IMR-90 (cell line): ENCODE data around the gene EBLN2. TPM values are rescaled to one million over a fixed set of nuclear protein-coding genes. Genes with fewer than 3 reads are reported as not detected.

Experiments
- ATAC-seq: fragments of 200-7000 bp; cut with Tn5 transposase; 2 replicates; pipeline ENCODE4 v1.9.1; 2020; ENCODE audit warnings: low read depth, mild to moderate bottlenecking, moderate library complexity
- Bru-seq: library from RNA; stranded (reverse); fragments of 400-500 nt; gene quantifications from one replicate; lab custom pipeline; 2021; lab: Mats Ljungman, UMichigan
- BruChase-seq, 2 experiments: library from RNA; stranded (reverse); fragments of 400-500 nt; gene quantifications; one replicate each; lab custom pipeline; 2021; lab: Mats Ljungman, UMichigan
- BruUV-seq: library from RNA; stranded (reverse); fragments of 400-500 nt; replicated peaks from 2 replicates; lab custom pipeline; 2021; lab: Mats Ljungman, UMichigan
- CTCF ChIA-PET: fragments of 300-600 bp; formaldehyde crosslinking; extraction: SDS; loops from one replicate; lab custom pipeline; 2021; ENCODE audit warnings: antibody characterized with exemption; lab: Yijun Ruan, JAX
- POLR2A ChIA-PET: fragments of 300-600 bp; sonication (Branson Sonifier 250); formaldehyde crosslinking; loops from one replicate; lab custom pipeline; 2022; ENCODE audit warnings: antibody characterized with exemption; ENCODE audit not compliant: unreplicated experiment; lab: Charles Lee
- DNase-seq: peaks from one replicate; pipeline ENCODE4 v3.0.0; 2013
- H2AFZ ChIP-seq: replicated peaks from 2 replicates; pipeline ENCODE3; 2013; ENCODE audit warnings: low read length, mild to moderate bottlenecking; ENCODE audit not compliant: poor library complexity
- H2AK5ac ChIP-seq: 2 replicates; pipeline ENCODE4 v1.6.1; 2013; ENCODE audit warnings: low read depth, low read length, inconsistent platforms
- H2AK9ac ChIP-seq: replicated peaks from 2 replicates; pipeline ENCODE3; 2013; ENCODE audit warnings: mild to moderate bottlenecking, low read depth, low read length, moderate library complexity; ENCODE audit not compliant: poor library complexity
- H2BK120ac ChIP-seq: 2 replicates; pipeline ENCODE4 v1.6.1; 2013; ENCODE audit warnings: low read depth, low read length, inconsistent platforms
- H2BK15ac ChIP-seq: 3 replicates; pipeline ENCODE4 v1.6.1; 2013; ENCODE audit warnings: low read depth, low read length, inconsistent platforms
- H2BK20ac ChIP-seq: 2 replicates; pipeline ENCODE4 v1.6.1; 2013; ENCODE audit warnings: low read depth, mild to moderate bottlenecking, inconsistent platforms, low read length, moderate library complexity
- H2BK5ac ChIP-seq: 2 replicates; pipeline ENCODE4 v1.6.1; 2013; ENCODE audit warnings: mild to moderate bottlenecking, low read depth, low read length, inconsistent platforms; ENCODE audit not compliant: poor library complexity, severe bottlenecking
- H3K14ac ChIP-seq: replicated peaks from 2 replicates; pipeline ENCODE4 v1.6.1; 2013; ENCODE audit warnings: low read depth, low read length, inconsistent platforms
- H3K18ac ChIP-seq: 2 replicates; pipeline ENCODE4 v1.6.1; 2013; ENCODE audit warnings: low read depth, low read length, control low read depth
- H3K23ac ChIP-seq: 2 replicates; pipeline ENCODE4 v1.6.1; 2013; ENCODE audit warnings: low read depth, low read length, inconsistent platforms
- H3K27ac ChIP-seq: 2 replicates; pipeline ENCODE4 v1.5.1; 2013; ENCODE audit warnings: mild to moderate bottlenecking, control low read depth, low read length; ENCODE audit not compliant: insufficient read depth
- H3K27me3 ChIP-seq: 2 replicates; pipeline ENCODE4 v1.6.1; 2013; ENCODE audit warnings: low read length; ENCODE audit not compliant: control insufficient read depth, insufficient read depth
- H3K36me3 ChIP-seq: 2 replicates; pipeline ENCODE4 v1.6.1; 2013; ENCODE audit warnings: low read length, mixed read lengths; ENCODE audit not compliant: control insufficient read depth, insufficient read depth
- H3K4ac ChIP-seq: 2 replicates; pipeline ENCODE4 v1.6.1; 2013; ENCODE audit warnings: low read depth, low read length, inconsistent platforms
- H3K4me1 ChIP-seq: 2 replicates; pipeline ENCODE4 v1.6.1; 2013; ENCODE audit warnings: low read length, mixed read lengths; ENCODE audit not compliant: control insufficient read depth, insufficient read depth
- H3K4me2 ChIP-seq: 2 replicates; pipeline ENCODE4 v1.6.1; 2013; ENCODE audit warnings: low read depth, mild to moderate bottlenecking, control low read depth, low read length, moderate library complexity
- H3K4me3 ChIP-seq: 2 replicates; pipeline ENCODE4 v1.5.1; 2013; ENCODE audit warnings: low read depth, mild to moderate bottlenecking, control low read depth, low read length, moderate library complexity; ENCODE audit not compliant: insufficient read depth
- H3K56ac ChIP-seq: 2 replicates; pipeline ENCODE4 v1.6.1; 2013; ENCODE audit warnings: low read length, inconsistent platforms; ENCODE audit not compliant: insufficient read depth; ENCODE audit errors: extremely low read depth
- H3K79me1 ChIP-seq, 2 experiments: 2 replicates each; pipeline ENCODE4 v1.6.1; 2013; ENCODE audit warnings: low read length in 2 of 2, inconsistent platforms in 1 of 2, low read depth in 1 of 2
- H3K9ac ChIP-seq: 2 replicates; pipeline ENCODE4 v1.6.1; 2013; ENCODE audit warnings: low read depth, low read length, control low read depth
- H3K9me1 ChIP-seq: 2 replicates; pipeline ENCODE4 v1.6.1; 2013; ENCODE audit warnings: low read length, inconsistent platforms; ENCODE audit not compliant: insufficient read depth
- H3K9me3 ChIP-seq: 2 replicates; pipeline ENCODE4 v1.6.1; 2013; ENCODE audit warnings: low read length; ENCODE audit not compliant: control insufficient read depth, insufficient read depth
- H4K20me1 ChIP-seq: 2 replicates; pipeline ENCODE4 v1.6.1; 2013; ENCODE audit warnings: low read length, inconsistent platforms; ENCODE audit not compliant: insufficient read depth
- H4K5ac ChIP-seq: 2 replicates; pipeline ENCODE4 v1.6.1; 2013; ENCODE audit warnings: mild to moderate bottlenecking, low read depth, low read length, control low read depth
- H4K8ac ChIP-seq, 2 experiments: 2 replicates each; pipeline ENCODE4 v1.6.1; 2013; ENCODE audit warnings: low read depth in 2 of 2, low read length in 2 of 2, control low read depth in 1 of 2, inconsistent platforms in 1 of 2
- H4K91ac ChIP-seq: 2 replicates; pipeline ENCODE4 v1.6.1; 2013; ENCODE audit warnings: low read depth, low read length, inconsistent platforms; ENCODE audit not compliant: insufficient read depth
- BHLHE40 ChIP-seq: fragments of 150-350 bp; IDR thresholded peaks from 2 replicates; pipeline ENCODE4 v1.6.1; 2016; ENCODE audit warnings: mild to moderate bottlenecking, low read depth, low read length
- CEBPB ChIP-seq: IDR thresholded peaks from 2 replicates; pipeline ENCODE4 v1.6.1; 2012; ENCODE audit warnings: low read depth, low read length, improper control_type of control experiment
- CHD1 ChIP-seq: IDR thresholded peaks from 2 replicates; pipeline ENCODE4 v1.6.1; 2012; ENCODE audit warnings: low read depth, low read length, improper control_type of control experiment
- FOS ChIP-seq: fragments of 150-350 bp; IDR thresholded peaks from 2 replicates; pipeline ENCODE4 v1.6.1; 2016; ENCODE audit warnings: low read depth, low read length
- NFE2L2 ChIP-seq: fragments of 150-350 bp; IDR thresholded peaks from 2 replicates; pipeline ENCODE4 v1.6.1; 2016; ENCODE audit warnings: low read depth, mild to moderate bottlenecking, low read length
- RCOR1 ChIP-seq: IDR thresholded peaks from 2 replicates; pipeline ENCODE4 v1.6.1; 2012; ENCODE audit warnings: mild to moderate bottlenecking, low read length, improper control_type of control experiment; ENCODE audit not compliant: insufficient replicate concordance
- WGBS, 2 experiments: methylation state at CpG; one replicate each; pipeline versions ENCODE4 v1.1.5 to v1.1.7; 2013; ENCODE audit warnings: missing lambda C conversion rate in 2 of 2; ENCODE audit not compliant: insufficient read length in 1 of 2; ENCODE audit errors: extremely low coverage in 2 of 2; 5-methylcytosine and 5-hydroxymethylcytosine counted together
- dilution Hi-C: fragments of 300-500 bp; cut with HindIII; formaldehyde crosslinking; loops from one replicate; pipeline ENCODE4 v1.14.3; 2018; ENCODE audit warnings: low sequenced_read_pairs; ENCODE audit not compliant: unreplicated experiment
- in situ Hi-C: fragments of 300-500 bp; cut with MboI; formaldehyde crosslinking; loops from 3 replicates; pipeline ENCODE4 v1.14.3; 2019; ENCODE audit warnings: low sequenced_read_pairs, inconsistent platforms, mixed read lengths
- intact Hi-C: fragments of 100-400 bp; cut with micrococcal nuclease; formaldehyde crosslinking; loops from 2 replicates; pipeline ENCODE4 v1.10.0; 2022
- long read RNA-seq: library from polyadenylated mRNA; unstranded; transcript quantifications from one replicate; pipeline ENCODE4 v2.0.0, GENCODE V29; 2021; ENCODE audit not compliant: unreplicated experiment
- polyA plus RNA-seq, 3 experiments: library from polyadenylated mRNA; depleted of rRNA; stranded (reverse); fragments of >200 nt; gene quantifications; 2 replicates each; pipeline ENCODE4 v1.2.3, GENCODE V29; 2012; ENCODE audit warnings: low replicate concordance in 1 of 3
- total RNA-seq: library from RNA; depleted of rRNA; stranded (reverse); fragments of >200 nt; gene quantifications from 2 replicates; pipeline ENCODE4 v1.2.3, GENCODE V29; 2012; rRNA removed

The EBLN2 gene
- total RNA-seq (6.4 and 7.7 TPM in 2 replicates), polyA plus RNA-seq (2012; rRNA removed) (2.5 and 2.8 TPM in 2 replicates), Bru-seq, nascent RNA (percentile 96 among the genes with signal in this experiment), BruChase-seq, experiment 1, labeled RNA remaining after a 6-hour chase (percentile 83 among the genes with signal in this experiment), BruChase-seq, experiment 2, labeled RNA remaining after a 2-hour chase (percentile 79 among the genes with signal in this experiment)
- polyA plus RNA-seq (2012; cell fraction: cytosol; rRNA removed), result 0.03 and 0.08 TPM in 2 replicates
- polyA plus RNA-seq (2012; cell fraction: nucleus; rRNA removed; ENCODE audit: low replicate concordance), result 2.4 and 22.4 TPM in 2 replicates
- long read RNA-seq, result 0 reads

GRCh38 chr3:73061416-73061815, at the start of gene EBLN2:
Gene EBLN2, plus strand, starts transcription at chr3:73061659. Its CDS starts 423 bp downstream, at chr3:73062082.
- H3K9ac ChIP-seq, result no peak within 1 kb of the TSS
- no peaks in the 10 kb centered on the region for H3K9me3 ChIP-seq
- TF ChIP-seq BHLHE40, result no peak
- TF ChIP-seq RCOR1, result no peak
- no peak for TF ChIP-seq FOS
- TF ChIP-seq CEBPB, result no peak
- TF ChIP-seq NFE2L2, result no peak
- TF ChIP-seq CHD1, result no peak
- in situ Hi-C loops (no loop called here), intact Hi-C loops (no loop called here), dilution Hi-C loops (no loop called here)
- no peak within 1 kb of the TSS for H4K5ac ChIP-seq
- no peak within 1 kb of the TSS for H3K4me2 ChIP-seq
- peaks cover 6% of the 10 kb centered on the region for H3K4me1 ChIP-seq
- no TSS peak for BruUV-seq
- H3K18ac ChIP-seq, result no peak within 1 kb of the TSS
- WGBS, 2 experiments, result no CpG with 5 or more reads among the region's 2 CpGs
- H3K9me1 ChIP-seq, result peaks cover 8% of the 10 kb centered on the region
- no peak within 1 kb of the TSS for H3K27ac ChIP-seq
- no peak within 1 kb of the TSS for H3K14ac ChIP-seq
- H3K23ac ChIP-seq, result no peak within 1 kb of the TSS
- H2BK15ac ChIP-seq, result no peak within 1 kb of the TSS
- peaks cover 18% of the 10 kb centered on the region for H3K36me3 ChIP-seq
- H3K56ac ChIP-seq, result no peak within 1 kb of the TSS
- H3K4ac ChIP-seq, result no peak within 1 kb of the TSS
- no peak within 1 kb of the TSS for H4K91ac ChIP-seq
- no peak within 1 kb of the TSS for H2AK9ac ChIP-seq
- ChIA-PET POLR2A (no interaction called here), CTCF (interaction anchor here (0.9 kb wide), 1 partner anchor 121 kb away, joined by 6 read pairs; no protein-coding TSS in a partner anchor)
- H2BK20ac ChIP-seq, result no peak within 1 kb of the TSS
- H4K8ac ChIP-seq, result 0 out of 4 replicates have a peak within 1 kb of the TSS, but pooled peaks of 1 of the 2 experiments have one; percentile 47
- H2BK120ac ChIP-seq, result no peak within 1 kb of the TSS
- ATAC-seq (no peak), DNase-seq (no peak)
- H2BK5ac ChIP-seq, result no peak within 1 kb of the TSS
- peaks cover 23% of the 10 kb centered on the region; the same call in 1 of the 2 replicates for H4K20me1 ChIP-seq
- H2AFZ ChIP-seq, result no peak within 1 kb of the TSS
- H3K27me3 ChIP-seq, result no peaks in the 10 kb centered on the region
- H3K4me3 ChIP-seq, result no peak within 1 kb of the TSS
- H3K79me1 ChIP-seq, result peaks cover 26 to 49% of the 10 kb centered on the region in 2 experiments
- H2AK5ac ChIP-seq, result no peak within 1 kb of the TSS
